ENCODE data around the gene TCERG1L.

DNA sequence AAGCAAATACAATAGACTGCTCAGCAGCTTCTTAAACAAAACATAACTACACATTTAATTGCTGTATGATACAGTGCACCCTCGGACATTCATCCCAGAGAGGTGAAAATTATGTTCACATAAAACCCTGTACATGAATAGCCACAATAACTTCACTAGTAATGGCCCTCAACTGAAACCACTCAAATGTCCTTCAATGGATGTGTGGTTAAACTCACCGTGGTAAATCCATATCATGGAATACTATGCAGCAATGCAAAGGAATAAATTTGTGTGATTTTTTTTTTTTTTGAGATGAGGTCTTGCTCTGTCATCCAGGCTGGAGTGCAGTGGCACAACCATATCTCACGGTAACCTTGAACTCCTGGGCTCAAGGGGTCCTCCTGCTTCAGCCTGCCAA is 252.7 kb downstream of the TCERG1L start:
- no peak for TF ChIP-seq CTCF (IDR thresholded peaks at IDR 0.05; ENCODE audit: insufficient read depth, low read length)
- TF ChIP-seq GABPA (IDR thresholded peaks at IDR 0.05; ENCODE audit: low read depth): no peak
